ENCODE results near the gene MBOAT1. TPM values are rescaled to one million over a fixed set of nuclear protein-coding genes. Genes with fewer than 3 reads are reported as not detected.

The MBOAT1 gene
- total RNA-seq, 1 donor from 2014 or later, result 2.4 TPM

GRCh38 chr6:20236344-20236743 is 24.1 kb upstream of the MBOAT1 start:
- intact Hi-C loops (cut with DNase I), result no loop called here
- no peak for DNase-seq (ENCODE audit: low spot score)

GRCh38 chr6:20235041-20235440 is 22.8 kb upstream of the MBOAT1 start:
- no peak for DNase-seq (ENCODE audit: low spot score)
- intact Hi-C loops (cut with DNase I), result no loop called here

GRCh38 chr6:20234136-20234535 is 21.9 kb upstream of the MBOAT1 start:
- intact Hi-C loops (cut with DNase I), result no loop called here
- DNase-seq (ENCODE audit: low spot score), result no peak

- intact Hi-C loops (cut with DNase I), result no loop called here
- no peak for DNase-seq (ENCODE audit: low spot score)
Observed at GRCh38 chr6:20233007-20233730, 20.9 kb upstream of the MBOAT1 start.

- intact Hi-C loops (cut with DNase I), result no loop called here
- DNase-seq (ENCODE audit: low spot score), result no peak
Observed at GRCh38 chr6:20232188-20232587, 19.9 kb upstream of the MBOAT1 start.

GRCh38 chr6:20230401-20231119 is 18.3 kb upstream of the MBOAT1 start:
- DNase-seq (ENCODE audit: low spot score), result no peak
- intact Hi-C loops (cut with DNase I), result no loop called here

GRCh38 chr6:20229881-20230280 is 17.6 kb upstream of the MBOAT1 start:
- DNase-seq (ENCODE audit: low spot score), result no peak
- intact Hi-C loops (cut with DNase I), result no loop called here

GRCh38 chr6:20227350-20227749 is 15.1 kb upstream of the MBOAT1 start:
- no peak for DNase-seq (ENCODE audit: low spot score)
- intact Hi-C loops (cut with DNase I), result no loop called here

- intact Hi-C loops (cut with DNase I), result no loop called here
Observed at GRCh38 chr6:20223141-20223540, 10.9 kb upstream of the MBOAT1 start.

GRCh38 chr6:20221421-20221820 is 9.2 kb upstream of the MBOAT1 start:
- no peak for DNase-seq (ENCODE audit: low spot score)
- intact Hi-C loops (cut with DNase I), result no loop called here

More at GRCh38 chr6:20223141-20223540, 10.9 kb upstream of the MBOAT1 start:
- no peak for DNase-seq (ENCODE audit: low spot score)

- DNase-seq (ENCODE audit: low spot score), result no peak
- intact Hi-C loops (cut with DNase I), result no loop called here
Observed at GRCh38 chr6:20220359-20220758, 8.1 kb upstream of the MBOAT1 start.

GRCh38 chr6:20217891-20218290 is 5.6 kb upstream of the MBOAT1 start:
- intact Hi-C loops (cut with DNase I), result no loop called here
- no peak for DNase-seq (ENCODE audit: low spot score)

- intact Hi-C loops (cut with DNase I), result no loop called here
Observed at GRCh38 chr6:20217324-20217855, 5.1 kb upstream of the MBOAT1 start.

GRCh38 chr6:20215310-20215709 is 3.0 kb upstream of the MBOAT1 start:
- DNase-seq (ENCODE audit: low spot score), result no peak
- intact Hi-C loops (cut with DNase I), result no loop called here

More at GRCh38 chr6:20217324-20217855, 5.1 kb upstream of the MBOAT1 start:
- DNase-seq (ENCODE audit: low spot score), result no peak

GRCh38 chr6:20213271-20213798 is 1.1 kb upstream of the MBOAT1 start:
- intact Hi-C loops (cut with DNase I), result loop anchor here (5.0 kb wide), 3 partner anchors 86 to 319 kb away; partner anchors contain the start of genes CDKAL1 and E2F3
- no peak for DNase-seq (ENCODE audit: low spot score)

GRCh38 chr6:20211941-20212391 is 303 bp downstream of the MBOAT1 start:
- DNase-seq (ENCODE audit: low spot score), result peak; percentile 79
- intact Hi-C loops (cut with DNase I), result loop anchor here (5.0 kb wide), 3 partner anchors 85 to 320 kb away; partner anchors contain the start of genes CDKAL1 and E2F3

GRCh38 chr6:20211037-20211940 is 980 bp downstream of the MBOAT1 start:
- no peak for DNase-seq (ENCODE audit: low spot score)
- intact Hi-C loops (cut with DNase I), result loop anchor here (5.0 kb wide), 3 partner anchors 84 to 321 kb away; partner anchors contain the start of genes CDKAL1 and E2F3

- intact Hi-C loops (cut with DNase I), result loop anchor here (5.0 kb wide), 3 partner anchors 83 to 322 kb away; partner anchors contain the start of genes CDKAL1 and E2F3
- DNase-seq (ENCODE audit: low spot score), result no peak
Observed at GRCh38 chr6:20210158-20210557, 2.1 kb downstream of the MBOAT1 start.
